ENCODE results near the gene PDGFC.
A peak's percentile ranks its signal among the peaks of the same experiment; 100 is the strongest.

PDGFC gene

GRCh38 chr4:156972379-156973015 lies 898 bp upstream of the PDGFC start:
- DNase-seq: no peak

GRCh38 chr4:156971165-156971675 lies 379 bp downstream of the PDGFC start:
- no peak for DNase-seq

GRCh38 chr4:156970501-156971164 lies 966 bp downstream of the PDGFC start:
- peak; percentile 1 for DNase-seq

GRCh38 chr4:156969911-156970310 lies 1.7 kb downstream of the PDGFC start:
- no peak for DNase-seq

GRCh38 chr4:156969101-156969500 lies 2.5 kb downstream of the PDGFC start:
- no peak for DNase-seq

GRCh38 chr4:156968479-156968984 lies 3.1 kb downstream of the PDGFC start:
- DNase-seq: no peak

GRCh38 chr4:156966836-156967235 lies 4.8 kb downstream of the PDGFC start:
- no peak for DNase-seq

GRCh38 chr4:156963419-156963818 lies 8.2 kb downstream of the PDGFC start:
- DNase-seq: no peak

- DNase-seq: no peak
These were observed 9.0 kb downstream of the PDGFC start for GRCh38 chr4:156962528-156962974.

GRCh38 chr4:156962058-156962358 lies 9.6 kb downstream of the PDGFC start:
- no peak for DNase-seq

GRCh38 chr4:156961196-156962057 lies 10.2 kb downstream of the PDGFC start:
- no peak for DNase-seq

GRCh38 chr4:156959298-156959702 lies 12.3 kb downstream of the PDGFC start:
- no peak for DNase-seq

- DNase-seq: no peak
These were observed 13.1 kb downstream of the PDGFC start for GRCh38 chr4:156958276-156959074.

GRCh38 chr4:156957556-156957955 lies 14.0 kb downstream of the PDGFC start:
- no peak for DNase-seq

GRCh38 chr4:156956826-156957368 lies 14.7 kb downstream of the PDGFC start:
- no peak for DNase-seq

- no peak for DNase-seq
These were observed 15.2 kb downstream of the PDGFC start for GRCh38 chr4:156956359-156956758.

GRCh38 chr4:156954587-156954986 lies 17.0 kb downstream of the PDGFC start:
- no peak for DNase-seq

- no peak for DNase-seq
These were observed 17.6 kb downstream of the PDGFC start for GRCh38 chr4:156953951-156954350.

- DNase-seq: no peak
These were observed 18.6 kb downstream of the PDGFC start for GRCh38 chr4:156953001-156953400.

GRCh38 chr4:156952078-156952759 lies 19.4 kb downstream of the PDGFC start:
- DNase-seq: no peak

- no peak for DNase-seq
These were observed 20.7 kb downstream of the PDGFC start for GRCh38 chr4:156950948-156951347.

GRCh38 chr4:156950090-156950489 lies 21.5 kb downstream of the PDGFC start:
- DNase-seq: no peak

Measured in NCI-H2107 (cell line).